ENCODE measurements around the gene RSPH1. TPM values are rescaled to one million over a fixed set of nuclear protein-coding genes. Genes with fewer than 3 reads are reported as not detected.

Gene RSPH1
- total RNA-seq, 1 experiment from 2014 or later = 0.31 TPM

DNA sequence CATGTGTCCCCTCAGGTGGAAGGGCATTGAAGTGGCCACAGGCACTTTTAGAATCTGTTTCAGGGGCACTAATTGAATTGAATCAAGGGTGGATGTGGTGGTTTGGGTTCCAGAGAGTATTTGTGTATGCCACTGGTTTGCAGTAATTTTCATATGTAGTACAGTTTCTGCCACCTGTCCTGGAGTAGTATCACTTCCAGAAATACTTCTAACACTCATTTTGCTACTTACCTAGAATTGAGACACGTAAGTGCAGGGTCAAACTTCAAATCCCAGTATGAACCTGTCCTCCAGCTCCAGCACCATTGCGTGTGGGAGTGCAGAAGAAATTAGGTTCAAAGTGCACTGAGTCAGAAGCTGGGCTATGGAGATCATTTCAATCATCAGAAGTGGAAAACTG is 26.8 kb downstream of the RSPH1 start:
- Histone ChIP-seq H4K5ac (ENCODE audit: insufficient read length, low read depth, low read length) (no peak overlapping the region), H2BK15ac (ENCODE audit: low read depth, low read length) (no peak overlapping the region), H3K9me3 (ENCODE audit: control insufficient read depth, low read depth, low read length) (no peaks in the 10 kb centered on the region), H3K27ac (ENCODE audit: insufficient read length, low read depth, low read length) (no peak overlapping the region), H4K20me1 (ENCODE audit: control insufficient read depth, insufficient read depth, insufficient read length) (no peaks in the 10 kb centered on the region), H3K18ac (ENCODE audit: insufficient read length, low read depth, low read length) (no peak overlapping the region), H2BK12ac (ENCODE audit: insufficient read length, low read depth, low read length) (no peak overlapping the region), H3K4me2 (ENCODE audit: insufficient read depth, insufficient read length, low read length) (no peak overlapping the region), H4K91ac (ENCODE audit: insufficient read length, low read depth, low read length) (no peak overlapping the region), H2BK20ac (ENCODE audit: low read depth, low read length, poor library complexity, severe bottlenecking) (no peak overlapping the region), H3K9ac (ENCODE audit: extremely low read depth, insufficient read length, low read length) (no peak overlapping the region), H3K4ac (ENCODE audit: low read depth, low read length) (no peak overlapping the region), H2AFZ (ENCODE audit: low read length) (no peak overlapping the region), H2AK5ac (ENCODE audit: insufficient read length, low read length) (no peak overlapping the region), H3K79me1 (ENCODE audit: insufficient read depth, low read depth, low read length, poor library complexity, severe bottlenecking) (no peaks in the 10 kb centered on the region), H3K56ac (ENCODE audit: insufficient read length, low read depth, low read length) (no peak overlapping the region), H2BK5ac (ENCODE audit: insufficient read length, low read length) (no peak overlapping the region), H3K79me2 (ENCODE audit: insufficient read depth, low read length) (no peaks in the 10 kb centered on the region), H3K4me1 (ENCODE audit: insufficient read depth, low read length) (peaks cover 15% of the 10 kb centered on the region; the same call in 1 of the 2 replicates), H3K27me3 (ENCODE audit: insufficient read depth, low read length) (no peaks in the 10 kb centered on the region), H2BK120ac (ENCODE audit: low read depth, low read length, poor library complexity, severe bottlenecking) (no peak overlapping the region), H3K14ac (ENCODE audit: insufficient read depth, low read length) (no peak overlapping the region), H3T11ph (ENCODE audit: low read length) (no peak overlapping the region), H3K23ac (ENCODE audit: insufficient read length, low read depth, low read length) (no peak overlapping the region), H3K23me2 (ENCODE audit: insufficient read length, low read depth, low read length, poor library complexity, severe bottlenecking) (no peaks in the 10 kb centered on the region), H4K8ac (replicated peaks; ENCODE audit: insufficient read length, low read depth, low read length) (no peak overlapping the region)
- H3K9me3 Mint-ChIP-seq = no peaks in the 10 kb centered on the region
- H3K4me3 Mint-ChIP-seq = no peak overlapping the region
- H3K27me3 Mint-ChIP-seq (ENCODE audit: low read depth) = peaks cover 5% of the 10 kb centered on the region
- H3K27ac Mint-ChIP-seq = no peak overlapping the region; a peak in 1 of 7 replicates
- H3K36me3 Mint-ChIP-seq (ENCODE audit: insufficient read depth in 1 of 3, low read depth in 3 of 3) = no peaks in the 10 kb centered on the region
- WGBS (ENCODE audit: extremely low coverage, insufficient read length, low lambda C conversion rate) = no CpG with 5 or more reads among the region's 2 CpGs
- peaks cover 31 to 34% of the 10 kb centered on the region in 2 experiments for H3K4me1 Mint-ChIP-seq
- TF ChIP-seq, protein P1, sequence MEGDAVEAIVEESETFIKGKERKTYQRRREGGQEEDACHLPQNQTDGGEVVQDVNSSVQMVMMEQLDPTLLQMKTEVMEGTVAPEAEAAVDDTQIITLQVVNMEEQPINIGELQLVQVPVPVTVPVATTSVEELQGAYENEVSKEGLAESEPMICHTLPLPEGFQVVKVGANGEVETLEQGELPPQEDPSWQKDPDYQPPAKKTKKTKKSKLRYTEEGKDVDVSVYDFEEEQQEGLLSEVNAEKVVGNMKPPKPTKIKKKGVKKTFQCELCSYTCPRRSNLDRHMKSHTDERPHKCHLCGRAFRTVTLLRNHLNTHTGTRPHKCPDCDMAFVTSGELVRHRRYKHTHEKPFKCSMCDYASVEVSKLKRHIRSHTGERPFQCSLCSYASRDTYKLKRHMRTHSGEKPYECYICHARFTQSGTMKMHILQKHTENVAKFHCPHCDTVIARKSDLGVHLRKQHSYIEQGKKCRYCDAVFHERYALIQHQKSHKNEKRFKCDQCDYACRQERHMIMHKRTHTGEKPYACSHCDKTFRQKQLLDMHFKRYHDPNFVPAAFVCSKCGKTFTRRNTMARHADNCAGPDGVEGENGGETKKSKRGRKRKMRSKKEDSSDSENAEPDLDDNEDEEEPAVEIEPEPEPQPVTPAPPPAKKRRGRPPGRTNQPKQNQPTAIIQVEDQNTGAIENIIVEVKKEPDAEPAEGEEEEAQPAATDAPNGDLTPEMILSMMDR (conservative IDR thresholded peaks at IDR 0.05) = no peak
- DNase-seq = no peak

All from H9 (cell line).